IMR-90 (cell line): ENCODE results near the gene EVI2A. TPM values are rescaled to one million over a fixed set of nuclear protein-coding genes. Genes with fewer than 3 reads are reported as not detected.

Experiments used
- ATAC-seq: fragments of 200-7000 bp; cut with Tn5 transposase; 2 replicates; pipeline ENCODE4 v1.9.1; 2020; ENCODE audit warnings: low read depth, mild to moderate bottlenecking, moderate library complexity
- BruUV-seq: library from RNA; stranded (reverse); fragments of 400-500 nt; replicated peaks from 2 replicates; lab custom pipeline; 2021; lab: Mats Ljungman, UMichigan
- CTCF ChIA-PET: fragments of 300-600 bp; formaldehyde crosslinking; extraction: SDS; loops from one replicate; lab custom pipeline; 2021; ENCODE audit warnings: antibody characterized with exemption; lab: Yijun Ruan, JAX
- POLR2A ChIA-PET: fragments of 300-600 bp; sonication (Branson Sonifier 250); formaldehyde crosslinking; loops from one replicate; lab custom pipeline; 2022; ENCODE audit warnings: antibody characterized with exemption; ENCODE audit not compliant: unreplicated experiment; lab: Charles Lee
- DNase-seq: peaks from one replicate; pipeline ENCODE4 v3.0.0; 2013
- H2AFZ ChIP-seq: replicated peaks from 2 replicates; pipeline ENCODE3; 2013; ENCODE audit warnings: low read length, mild to moderate bottlenecking; ENCODE audit not compliant: poor library complexity
- H2AK5ac ChIP-seq: 2 replicates; pipeline ENCODE4 v1.6.1; 2013; ENCODE audit warnings: low read depth, low read length, inconsistent platforms
- H2AK9ac ChIP-seq: replicated peaks from 2 replicates; pipeline ENCODE3; 2013; ENCODE audit warnings: mild to moderate bottlenecking, low read depth, low read length, moderate library complexity; ENCODE audit not compliant: poor library complexity
- H2BK120ac ChIP-seq: 2 replicates; pipeline ENCODE4 v1.6.1; 2013; ENCODE audit warnings: low read depth, low read length, inconsistent platforms
- H2BK15ac ChIP-seq: 3 replicates; pipeline ENCODE4 v1.6.1; 2013; ENCODE audit warnings: low read depth, low read length, inconsistent platforms
- H2BK20ac ChIP-seq: 2 replicates; pipeline ENCODE4 v1.6.1; 2013; ENCODE audit warnings: low read depth, mild to moderate bottlenecking, inconsistent platforms, low read length, moderate library complexity
- H2BK5ac ChIP-seq: 2 replicates; pipeline ENCODE4 v1.6.1; 2013; ENCODE audit warnings: mild to moderate bottlenecking, low read depth, low read length, inconsistent platforms; ENCODE audit not compliant: poor library complexity, severe bottlenecking
- H3K14ac ChIP-seq: replicated peaks from 2 replicates; pipeline ENCODE4 v1.6.1; 2013; ENCODE audit warnings: low read depth, low read length, inconsistent platforms
- H3K18ac ChIP-seq: 2 replicates; pipeline ENCODE4 v1.6.1; 2013; ENCODE audit warnings: low read depth, low read length, control low read depth
- H3K23ac ChIP-seq: 2 replicates; pipeline ENCODE4 v1.6.1; 2013; ENCODE audit warnings: low read depth, low read length, inconsistent platforms
- H3K27ac ChIP-seq: 2 replicates; pipeline ENCODE4 v1.5.1; 2013; ENCODE audit warnings: mild to moderate bottlenecking, control low read depth, low read length; ENCODE audit not compliant: insufficient read depth
- H3K27me3 ChIP-seq: 2 replicates; pipeline ENCODE4 v1.6.1; 2013; ENCODE audit warnings: low read length; ENCODE audit not compliant: control insufficient read depth, insufficient read depth
- H3K36me3 ChIP-seq: 2 replicates; pipeline ENCODE4 v1.6.1; 2013; ENCODE audit warnings: low read length, mixed read lengths; ENCODE audit not compliant: control insufficient read depth, insufficient read depth
- H3K4ac ChIP-seq: 2 replicates; pipeline ENCODE4 v1.6.1; 2013; ENCODE audit warnings: low read depth, low read length, inconsistent platforms
- H3K4me1 ChIP-seq: 2 replicates; pipeline ENCODE4 v1.6.1; 2013; ENCODE audit warnings: low read length, mixed read lengths; ENCODE audit not compliant: control insufficient read depth, insufficient read depth
- H3K4me2 ChIP-seq: 2 replicates; pipeline ENCODE4 v1.6.1; 2013; ENCODE audit warnings: low read depth, mild to moderate bottlenecking, control low read depth, low read length, moderate library complexity
- H3K4me3 ChIP-seq: 2 replicates; pipeline ENCODE4 v1.5.1; 2013; ENCODE audit warnings: low read depth, mild to moderate bottlenecking, control low read depth, low read length, moderate library complexity; ENCODE audit not compliant: insufficient read depth
- H3K56ac ChIP-seq: 2 replicates; pipeline ENCODE4 v1.6.1; 2013; ENCODE audit warnings: low read length, inconsistent platforms; ENCODE audit not compliant: insufficient read depth; ENCODE audit errors: extremely low read depth
- H3K79me1 ChIP-seq, 2 experiments: 2 replicates each; pipeline ENCODE4 v1.6.1; 2013; ENCODE audit warnings: low read length in 2 of 2, inconsistent platforms in 1 of 2, low read depth in 1 of 2
- H3K9ac ChIP-seq: 2 replicates; pipeline ENCODE4 v1.6.1; 2013; ENCODE audit warnings: low read depth, low read length, control low read depth
- H3K9me1 ChIP-seq: 2 replicates; pipeline ENCODE4 v1.6.1; 2013; ENCODE audit warnings: low read length, inconsistent platforms; ENCODE audit not compliant: insufficient read depth
- H3K9me3 ChIP-seq: 2 replicates; pipeline ENCODE4 v1.6.1; 2013; ENCODE audit warnings: low read length; ENCODE audit not compliant: control insufficient read depth, insufficient read depth
- H4K20me1 ChIP-seq: 2 replicates; pipeline ENCODE4 v1.6.1; 2013; ENCODE audit warnings: low read length, inconsistent platforms; ENCODE audit not compliant: insufficient read depth
- H4K5ac ChIP-seq: 2 replicates; pipeline ENCODE4 v1.6.1; 2013; ENCODE audit warnings: mild to moderate bottlenecking, low read depth, low read length, control low read depth
- H4K8ac ChIP-seq, 2 experiments: 2 replicates each; pipeline ENCODE4 v1.6.1; 2013; ENCODE audit warnings: low read depth in 2 of 2, low read length in 2 of 2, control low read depth in 1 of 2, inconsistent platforms in 1 of 2
- H4K91ac ChIP-seq: 2 replicates; pipeline ENCODE4 v1.6.1; 2013; ENCODE audit warnings: low read depth, low read length, inconsistent platforms; ENCODE audit not compliant: insufficient read depth
- MXI1 ChIP-seq: IDR thresholded peaks from 2 replicates; pipeline ENCODE4 v1.6.1; 2012; ENCODE audit warnings: low read depth, mild to moderate bottlenecking, low read length, moderate library complexity, borderline replicate concordance
- POLR2A ChIP-seq: IDR thresholded peaks from 2 replicates; pipeline ENCODE4 v1.6.1; 2012; ENCODE audit warnings: mild to moderate bottlenecking, low read depth, low read length
- RCOR1 ChIP-seq: IDR thresholded peaks from 2 replicates; pipeline ENCODE4 v1.6.1; 2012; ENCODE audit warnings: mild to moderate bottlenecking, low read length, improper control_type of control experiment; ENCODE audit not compliant: insufficient replicate concordance
- SMC3 ChIP-seq: fragments of 150-350 bp; IDR thresholded peaks from 2 replicates; pipeline ENCODE4 v1.6.1; 2016; ENCODE audit warnings: low read depth, mild to moderate bottlenecking, antibody characterized with exemption, low read length, moderate library complexity
- dilution Hi-C: fragments of 300-500 bp; cut with HindIII; formaldehyde crosslinking; loops from one replicate; pipeline ENCODE4 v1.14.3; 2018; ENCODE audit warnings: low sequenced_read_pairs; ENCODE audit not compliant: unreplicated experiment
- in situ Hi-C: fragments of 300-500 bp; cut with MboI; formaldehyde crosslinking; loops from 3 replicates; pipeline ENCODE4 v1.14.3; 2019; ENCODE audit warnings: low sequenced_read_pairs, inconsistent platforms, mixed read lengths
- intact Hi-C: fragments of 100-400 bp; cut with micrococcal nuclease; formaldehyde crosslinking; loops from 2 replicates; pipeline ENCODE4 v1.10.0; 2022
- polyA plus RNA-seq, 3 experiments: library from polyadenylated mRNA; depleted of rRNA; stranded (reverse); fragments of >200 nt; gene quantifications; 2 replicates each; pipeline ENCODE4 v1.2.3, GENCODE V29; 2012; ENCODE audit warnings: low replicate concordance in 1 of 3
- total RNA-seq: library from RNA; depleted of rRNA; stranded (reverse); fragments of >200 nt; gene quantifications from 2 replicates; pipeline ENCODE4 v1.2.3, GENCODE V29; 2012
- TF ChIP-seq, protein P1 (sequence below): fragments of 150-350 bp; IDR thresholded peaks from 2 replicates; pipeline ENCODE4 v1.6.1; 2017; ENCODE audit warnings: mild to moderate bottlenecking, antibody characterized with exemption, low read length, low read depth

EVI2A gene
- total and polyA plus RNA-seq, 2 of the 4 experiments (the other 2 are of a cell fraction) = 0.50 to 0.90 TPM

DNA sequence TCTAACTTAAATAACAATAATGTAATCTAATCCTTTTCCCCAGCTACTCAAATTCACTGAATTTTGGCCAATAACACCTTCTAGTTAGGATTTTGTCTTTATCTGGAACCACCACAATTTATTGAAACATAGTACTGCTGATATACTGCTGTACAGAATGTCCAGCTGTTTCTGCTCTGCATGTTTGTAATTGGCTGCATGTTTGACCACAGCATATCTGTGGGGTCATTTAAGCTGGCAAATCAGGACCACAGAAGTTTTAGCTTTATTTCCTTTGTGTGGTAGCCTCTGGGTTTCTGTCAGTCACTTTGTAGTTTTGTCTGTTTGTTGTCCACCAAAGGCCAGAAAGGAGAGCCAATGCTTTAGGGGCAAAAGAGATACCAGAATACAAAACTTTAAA is 47.8 kb upstream of the EVI2A start:
- no peaks in the 10 kb centered on the region for H3K27me3 ChIP-seq
- ATAC-seq (peak; percentile 67), DNase-seq (peak; percentile 48)
- no peak overlapping the region for H3K27ac ChIP-seq
- no peak overlapping the region for H4K91ac ChIP-seq
- no peak overlapping the region for H3K9ac ChIP-seq
- peaks cover 4% of the 10 kb centered on the region for H3K4me1 ChIP-seq
- H2BK20ac ChIP-seq = no peak overlapping the region
- in situ Hi-C loops (no loop called here), dilution Hi-C loops (no loop called here), intact Hi-C loops (no loop called here)
- no peak overlapping the region for H2BK120ac ChIP-seq
- no peak overlapping the region for H3K4me2 ChIP-seq
- H3K36me3 ChIP-seq = peaks cover 13% of the 10 kb centered on the region
- H2AFZ ChIP-seq = no peak overlapping the region
- no peak overlapping the region for H3K18ac ChIP-seq
- no peaks in the 10 kb centered on the region for H3K9me3 ChIP-seq
- TF ChIP-seq POLR2A = no peak
- TF ChIP-seq, protein P1, sequence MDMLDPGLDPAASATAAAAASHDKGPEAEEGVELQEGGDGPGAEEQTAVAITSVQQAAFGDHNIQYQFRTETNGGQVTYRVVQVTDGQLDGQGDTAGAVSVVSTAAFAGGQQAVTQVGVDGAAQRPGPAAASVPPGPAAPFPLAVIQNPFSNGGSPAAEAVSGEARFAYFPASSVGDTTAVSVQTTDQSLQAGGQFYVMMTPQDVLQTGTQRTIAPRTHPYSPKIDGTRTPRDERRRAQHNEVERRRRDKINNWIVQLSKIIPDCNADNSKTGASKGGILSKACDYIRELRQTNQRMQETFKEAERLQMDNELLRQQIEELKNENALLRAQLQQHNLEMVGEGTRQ = no peak
- TF ChIP-seq MXI1 = no peak
- TF ChIP-seq RCOR1 = no peak
- TF ChIP-seq SMC3 = no peak
- H4K8ac ChIP-seq = no peak overlapping the region
- H4K20me1 ChIP-seq = 0 out of 2 replicates have a peak, but pooled peaks cover 3% of the 10 kb centered on the region
- BruUV-seq = no TSS peak
- H3K4ac ChIP-seq = no peak overlapping the region
- H3K14ac ChIP-seq = no peak overlapping the region
- H2AK9ac ChIP-seq = no peak overlapping the region
- ChIA-PET CTCF (no interaction called here), POLR2A (no interaction called here)
- no peak overlapping the region for H3K4me3 ChIP-seq
- no peak overlapping the region for H2BK5ac ChIP-seq
- no peak overlapping the region for H3K23ac ChIP-seq
- no peak overlapping the region for H2BK15ac ChIP-seq
- H3K9me1 ChIP-seq = 0 out of 2 replicates have a peak, but pooled peaks cover 9% of the 10 kb centered on the region
- H2AK5ac ChIP-seq = no peak overlapping the region
- H4K5ac ChIP-seq = no peak overlapping the region
- H3K56ac ChIP-seq = no peak overlapping the region
- peaks cover 12 to 13% of the 10 kb centered on the region in 2 experiments; a peak in 2 of 4 replicates for H3K79me1 ChIP-seq
